Cardiac septum (tissue), 1 donor: ENCODE data around the gene ACTR3. TPM values are rescaled to one million over a fixed set of nuclear protein-coding genes. Genes with fewer than 3 reads are reported as not detected.

ENCODE experiments used
- DNase-seq: peaks from one replicate; pipeline ENCODE4 v3.0.0-alpha.2; 2020; ENCODE audit warnings: low spot score
- intact Hi-C: fragments of 100-400 bp; cut with DNase I; formaldehyde crosslinking; loops from one replicate; pipeline ENCODE4 v1.14.0; 2022
- total RNA-seq: library from RNA; stranded (reverse); fragmentation: NEBNext Ultra II Directional; extraction: Animal tissue kit (Norgen Biotek cat#: 25700); gene quantifications from one replicate; pipeline ENCODE4 v1.2.1, GENCODE V29; 2021
- donor health status: DM: no; HTN: no; CAD: no.

ACTR3 gene
- total RNA-seq, 1 donor from 2014 or later: 152 TPM

DNA sequence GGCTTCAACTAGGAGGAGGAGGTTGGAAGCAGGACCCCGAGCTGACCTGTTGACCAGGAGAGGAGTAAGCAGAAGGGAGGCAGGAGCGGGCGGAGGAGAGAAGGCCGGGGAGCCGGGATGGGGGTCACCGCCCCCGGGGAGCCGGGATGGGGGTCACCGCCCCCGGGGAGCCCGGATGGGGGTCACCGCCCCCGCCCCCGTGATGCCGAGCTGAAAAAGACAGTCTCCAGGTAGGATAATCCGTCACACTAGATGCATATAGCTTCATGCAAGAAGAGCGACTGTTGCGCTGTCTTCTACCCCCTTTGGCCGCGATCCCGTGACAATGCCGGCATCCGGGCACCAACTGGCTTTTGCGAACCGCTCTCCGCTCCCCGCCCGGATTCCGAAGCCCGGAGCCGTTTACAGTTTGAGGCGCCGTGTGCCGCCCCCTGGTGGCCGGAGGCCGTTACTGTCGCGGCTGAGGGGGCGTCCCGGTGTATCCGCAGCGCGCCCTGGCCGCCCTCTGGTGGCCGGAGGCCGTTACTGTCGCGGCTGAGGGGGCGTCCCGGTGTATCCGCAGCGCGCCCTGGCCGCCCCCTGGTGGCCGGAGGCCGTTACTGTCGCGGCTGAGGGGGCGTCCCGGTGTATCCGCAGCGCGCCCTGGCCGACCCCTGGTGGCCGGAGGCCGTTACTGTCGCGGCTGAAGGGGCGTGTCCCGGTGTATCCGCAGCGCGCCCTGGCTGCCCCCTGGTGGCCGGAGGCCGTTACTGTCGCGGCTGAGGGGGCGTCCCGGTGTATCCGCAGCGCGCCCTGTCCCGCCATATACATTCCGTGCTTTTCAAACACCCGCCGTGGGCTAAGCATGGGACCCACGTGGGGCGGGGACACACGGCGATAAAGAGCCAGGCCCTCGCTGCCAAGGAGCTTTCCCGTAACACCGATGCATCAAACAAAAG, 89.6 kb downstream of the ACTR3 start:
- intact Hi-C loops: loop anchor here (2.0 kb wide), 1 partner anchor 563 kb away; no protein-coding TSS in a partner anchor
- no peak for DNase-seq

GRCh38 chr2:113980946-113981345, 91.1 kb downstream of the ACTR3 start:
- intact Hi-C loops: loop anchor here (2.0 kb wide), 1 partner anchor 562 kb away; no protein-coding TSS in a partner anchor
- DNase-seq: no peak

DNA sequence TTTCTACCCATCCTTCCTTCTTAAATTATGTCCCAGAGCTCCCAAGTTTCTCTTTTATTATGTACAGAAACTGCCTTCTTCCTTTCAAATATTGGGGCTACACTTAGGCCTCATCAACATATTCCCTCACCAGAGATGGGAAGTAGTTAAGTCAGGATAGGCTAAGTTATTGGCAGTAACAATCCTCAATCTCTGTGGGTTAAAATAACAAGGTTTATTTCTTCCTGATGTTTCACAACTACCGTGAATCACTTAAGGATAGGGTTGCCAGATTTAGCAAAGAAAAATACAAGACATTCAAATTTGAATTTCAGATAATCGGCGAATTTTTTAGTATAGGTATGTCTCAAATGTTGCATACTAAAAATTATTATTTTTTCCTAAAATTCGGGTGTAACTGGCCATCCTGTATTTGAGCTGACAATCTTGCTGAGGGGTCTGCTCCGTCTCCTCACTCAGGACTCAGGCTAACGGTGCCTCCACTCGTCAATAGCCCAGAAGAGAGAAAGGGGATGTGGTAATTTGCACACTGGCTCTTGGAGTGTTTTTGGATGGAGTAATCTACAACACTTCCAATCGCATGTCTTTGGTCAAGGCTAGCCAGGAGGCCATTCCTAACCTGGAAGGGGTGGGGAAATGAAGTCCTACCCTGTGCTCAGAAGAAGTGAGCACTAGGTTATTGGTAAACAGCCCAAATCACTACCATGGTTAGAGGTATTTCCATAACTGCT, 91.7 kb downstream of the ACTR3 start:
- intact Hi-C loops: loop anchor here (2.0 kb wide), 1 partner anchor 561 kb away; no protein-coding TSS in a partner anchor

DNA sequence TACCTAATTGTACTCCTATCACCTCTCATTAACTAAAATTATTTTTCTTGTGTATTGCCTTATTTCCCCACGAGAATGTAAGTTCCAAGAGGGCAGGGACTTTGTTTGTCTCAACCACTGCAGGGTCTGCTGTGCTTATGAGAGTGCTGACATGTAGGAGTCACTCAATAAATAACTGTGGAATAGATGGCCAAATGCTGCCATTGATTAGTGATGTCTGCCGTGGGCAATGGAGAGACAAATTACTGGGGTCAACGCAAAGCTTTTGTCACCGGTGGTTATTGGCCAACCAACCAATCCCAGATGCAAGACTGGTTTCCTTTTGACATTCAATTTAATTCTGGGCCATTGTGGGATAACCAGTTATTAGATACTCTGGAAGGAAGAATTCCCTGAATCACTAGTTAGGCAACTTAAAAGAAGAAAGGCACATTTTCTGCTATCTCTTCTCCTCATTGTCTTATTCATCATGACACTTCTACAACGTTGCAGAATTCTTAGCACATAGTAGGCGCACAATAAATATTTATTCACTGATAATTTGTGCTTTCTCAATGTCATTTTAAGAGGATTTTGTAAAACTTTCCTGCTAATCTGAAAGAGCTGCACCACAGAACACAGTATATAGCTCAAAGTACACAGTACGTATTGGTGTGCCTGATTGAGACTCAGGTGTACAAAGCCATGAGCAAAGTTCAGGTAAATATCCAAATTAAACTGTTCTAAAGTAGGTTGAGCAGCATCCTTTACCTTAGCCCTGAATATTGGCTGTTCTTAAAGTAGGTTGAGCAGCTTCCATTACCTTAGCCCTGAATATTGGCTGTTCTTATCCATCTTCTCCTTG, 95.9 kb downstream of the ACTR3 start:
- DNase-seq: no peak
- intact Hi-C loops: no loop called here

More for the DNA sequence above, 91.7 kb downstream of the ACTR3 start:
- DNase-seq: no peak

DNA sequence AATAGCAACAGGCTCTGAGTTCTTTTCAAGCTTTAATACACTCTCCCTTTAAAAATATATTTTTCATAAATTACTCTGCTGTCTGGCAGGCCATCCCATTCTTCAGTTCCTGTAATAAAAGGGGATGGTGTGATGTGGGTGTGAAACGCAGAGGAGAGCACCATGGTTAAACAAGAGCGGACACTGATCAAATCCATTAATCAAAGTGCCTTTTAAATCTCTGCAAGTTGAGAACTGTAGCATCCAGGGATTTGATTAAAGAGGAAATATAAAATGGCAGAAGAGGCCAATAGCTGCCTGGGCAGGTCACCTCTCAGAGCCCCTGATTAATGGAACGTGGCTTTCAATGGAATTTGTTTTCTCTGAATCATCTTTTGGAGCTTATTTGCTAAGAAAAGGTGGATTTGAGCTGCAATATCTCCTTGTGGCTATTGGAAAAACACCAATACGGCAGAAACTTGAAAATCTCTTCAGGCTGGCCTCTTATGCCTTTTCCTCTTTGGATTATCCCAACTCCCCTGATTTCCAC, 96.9 kb downstream of the ACTR3 start:
- no peak for DNase-seq
- intact Hi-C loops: no loop called here

GRCh38 chr2:113992090-113992489, 102.2 kb downstream of the ACTR3 start:
- no peak for DNase-seq
- intact Hi-C loops: no loop called here

- DNase-seq: no peak
- intact Hi-C loops: no loop called here
Observed at GRCh38 chr2:113996671-113997594, 107.0 kb downstream of the ACTR3 start.

DNA sequence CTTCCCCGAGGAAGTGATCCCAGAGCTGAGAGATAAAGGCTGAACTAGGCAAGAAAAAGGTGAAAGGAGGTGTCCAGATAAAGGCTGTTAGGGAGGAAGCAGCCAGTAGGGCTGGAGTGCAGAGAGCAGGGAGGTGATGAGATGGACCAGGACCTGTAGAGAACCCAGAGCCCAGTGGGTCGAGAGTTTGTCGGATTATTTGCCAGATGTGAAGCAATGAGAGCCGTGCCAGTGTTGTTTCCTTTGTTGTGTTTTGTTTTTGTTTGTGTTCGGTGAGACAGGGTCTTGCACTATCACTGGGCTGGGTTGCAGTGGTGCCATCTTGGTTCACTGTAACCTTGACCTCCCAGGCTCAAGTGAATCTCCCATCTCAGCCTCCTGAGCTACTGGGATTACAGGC, 111.3 kb downstream of the ACTR3 start:
- intact Hi-C loops: no loop called here
- DNase-seq: no peak

- intact Hi-C loops: no loop called here
- no peak for DNase-seq
Observed at GRCh38 chr2:114001937-114002336, 112.0 kb downstream of the ACTR3 start.

- intact Hi-C loops: no loop called here
- DNase-seq: no peak
Observed at GRCh38 chr2:114005110-114005783, 115.4 kb downstream of the ACTR3 start.

GRCh38 chr2:114006460-114006859, 116.6 kb downstream of the ACTR3 start:
- intact Hi-C loops: no loop called here
- DNase-seq: no peak

DNA sequence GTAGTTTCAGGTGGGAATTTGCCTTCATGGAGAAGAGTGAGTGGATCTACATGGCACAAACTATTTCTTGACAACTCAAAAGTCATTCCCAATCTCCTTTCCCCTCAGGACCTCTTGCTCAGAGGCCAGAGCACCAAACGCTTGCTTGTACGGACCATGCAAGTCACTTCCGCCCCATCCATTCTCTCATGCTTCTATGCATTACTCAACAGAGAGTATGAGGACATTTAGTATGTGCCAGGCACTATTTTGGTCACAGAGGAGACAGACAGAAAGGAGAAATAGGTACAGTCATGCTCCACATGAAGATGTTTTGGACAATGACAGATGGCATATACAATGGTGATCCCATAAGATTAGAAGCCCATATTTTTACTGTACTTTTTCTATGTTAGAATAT, 117.5 kb downstream of the ACTR3 start:
- intact Hi-C loops: no loop called here
- DNase-seq: no peak

GRCh38 chr2:114008720-114009119, 118.8 kb downstream of the ACTR3 start:
- intact Hi-C loops: no loop called here
- DNase-seq: no peak

DNA sequence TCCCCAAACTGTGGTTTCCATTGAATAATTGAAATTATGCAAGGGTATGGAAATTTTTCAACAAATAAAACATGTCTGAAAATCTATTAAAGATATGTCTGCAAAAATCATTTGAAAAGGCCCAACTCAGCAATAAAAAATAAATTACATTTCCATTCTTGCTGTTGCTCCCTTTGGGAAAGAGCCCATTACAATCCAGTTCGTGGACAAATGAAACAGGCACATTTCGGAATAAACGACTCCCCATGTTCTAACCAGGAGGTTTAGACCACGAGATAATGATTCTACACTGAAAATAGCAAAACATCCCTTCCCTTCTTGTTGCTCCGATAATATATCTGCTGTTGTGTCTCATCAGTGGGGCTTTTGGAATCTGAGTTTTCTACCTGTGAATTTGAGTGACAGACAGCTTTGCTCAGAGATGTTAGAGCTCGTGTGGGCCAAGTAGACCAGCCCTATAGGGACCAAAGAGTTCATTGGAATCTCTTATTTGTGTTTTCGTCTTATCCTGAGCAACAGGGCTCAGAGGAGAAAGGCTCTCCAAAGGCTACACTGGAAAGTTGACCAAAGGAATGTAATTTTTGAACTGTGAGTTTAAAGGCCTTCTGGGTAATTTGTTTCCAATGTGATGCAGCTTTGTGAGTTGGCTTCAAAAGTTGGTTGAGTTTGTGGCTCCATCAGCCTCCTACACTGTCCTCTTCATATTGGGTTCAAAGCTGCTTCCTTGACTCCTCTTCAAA, 119.5 kb downstream of the ACTR3 start:
- intact Hi-C loops: no loop called here
- no peak for DNase-seq

DNA sequence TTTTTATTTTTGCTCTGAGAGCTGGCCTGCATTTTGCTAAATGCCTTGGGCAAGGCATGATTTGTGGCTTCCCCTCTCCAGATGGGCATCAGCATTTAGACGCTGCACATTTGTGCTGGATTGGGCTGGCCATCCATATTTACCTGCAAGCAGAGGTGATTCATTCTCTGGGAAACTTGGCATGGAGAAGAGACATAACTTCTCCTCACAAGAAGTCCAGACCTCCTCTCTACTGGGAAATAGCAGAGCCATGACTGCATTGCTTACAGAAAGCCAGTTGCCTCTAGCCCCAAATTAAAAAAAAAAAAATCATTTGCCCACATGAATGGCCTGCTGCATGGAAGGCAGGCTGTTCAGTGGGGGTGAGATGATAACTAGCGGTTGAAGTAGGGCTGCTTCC, 120.1 kb downstream of the ACTR3 start:
- no peak for DNase-seq
- intact Hi-C loops: no loop called here

DNA sequence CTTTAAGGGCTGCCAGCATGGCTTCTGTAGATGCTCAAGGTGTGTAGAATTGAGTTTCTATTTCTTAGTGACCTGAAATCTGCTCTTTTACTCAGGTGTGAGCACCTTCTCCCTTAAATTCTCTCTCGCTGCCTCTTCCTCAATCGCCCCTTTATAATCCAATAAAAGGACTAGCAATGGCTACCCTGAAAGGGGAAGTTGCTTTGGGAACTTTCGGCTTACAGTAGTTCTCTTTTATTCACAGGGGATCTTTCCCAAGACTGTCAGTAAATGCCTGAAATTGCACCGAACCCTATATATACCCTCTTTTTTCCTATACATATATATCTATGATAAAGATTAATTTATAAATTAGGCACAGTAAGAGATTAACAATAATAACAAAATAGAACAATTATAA, 121.8 kb downstream of the ACTR3 start:
- intact Hi-C loops: no loop called here
- no peak for DNase-seq
